ENCODE measurements around the gene LARP1. TPM values are rescaled to one million over a fixed set of nuclear protein-coding genes. Genes with fewer than 3 reads are reported as not detected.
"Not testable (repeated sequence)": the region's sequence is repeated elsewhere in the genome, so short reads cannot be mapped to it uniquely, and the experiment has no call there.

Gene LARP1
- 60.2 and 79.1 TPM in 2 replicates for total RNA-seq (2014; rRNA removed; shearing (Covaris generic))
- 71.4 and 76.4 TPM in 2 replicates for polyA plus RNA-seq (2015; cell fraction: cytosol; rRNA removed)
- 120 TPM in 2 replicates for polyA plus RNA-seq (2015; cell fraction: nucleus; rRNA removed)

- DNase-seq (ENCODE audit: low read depth), result peak; percentile 35
These were observed at the start of gene LARP1 for GRCh38 chr5:154755361-154756008. LARP1 (plus strand) TSS chr5:154755377; CDS start chr5:154755758, 381 bp downstream.

- DNase-seq (ENCODE audit: low read depth), result no peak
These were observed 48.8 kb upstream of the LARP1 start for GRCh38 chr5:154706416-154706815.

DNA sequence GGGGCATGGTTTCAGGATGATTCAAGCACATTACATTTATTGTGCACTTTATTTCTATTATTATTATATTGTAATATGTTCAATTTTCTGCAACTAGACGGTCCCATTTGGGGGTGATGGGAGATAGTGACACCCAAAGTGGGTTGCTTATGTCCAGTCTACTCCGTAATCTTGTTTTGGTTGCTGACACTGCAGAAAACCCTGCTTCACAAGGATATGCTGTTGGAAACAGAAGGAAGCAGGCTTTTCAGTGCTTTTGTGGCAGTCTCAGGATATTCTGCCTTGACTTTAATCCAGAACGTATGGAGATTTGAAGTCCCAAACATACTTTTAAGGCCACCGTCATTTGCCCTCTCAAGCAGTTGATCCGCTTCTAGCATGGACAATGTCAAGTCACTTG, 47.5 kb upstream of the LARP1 start:
- no peak for DNase-seq (ENCODE audit: low read depth)

DNA sequence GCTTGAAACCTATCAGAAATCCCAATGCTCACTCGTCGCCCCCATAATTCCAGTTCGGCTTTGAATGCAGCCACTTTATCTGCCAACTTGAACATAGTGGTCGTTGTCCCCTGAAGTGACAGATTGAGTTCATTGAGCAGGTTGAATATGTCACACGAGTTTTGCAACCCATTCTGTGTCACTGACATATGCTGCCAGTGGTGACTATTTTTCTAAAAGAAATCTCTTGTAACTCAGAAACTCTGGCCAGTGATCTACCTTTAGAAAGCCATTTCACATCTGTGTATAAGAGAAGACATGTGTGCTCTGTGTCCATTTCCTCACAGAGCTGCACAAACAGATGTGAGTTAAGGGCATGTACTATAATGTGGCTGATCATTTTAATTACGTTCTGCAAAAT, 47.0 kb upstream of the LARP1 start:
- DNase-seq (ENCODE audit: low read depth), result no peak

- peak; percentile 27 for DNase-seq (ENCODE audit: low read depth)
These were observed 46.3 kb upstream of the LARP1 start for GRCh38 chr5:154708846-154709245.

- no peak for DNase-seq (ENCODE audit: low read depth)
These were observed 45.5 kb upstream of the LARP1 start for GRCh38 chr5:154709368-154710305.

DNA sequence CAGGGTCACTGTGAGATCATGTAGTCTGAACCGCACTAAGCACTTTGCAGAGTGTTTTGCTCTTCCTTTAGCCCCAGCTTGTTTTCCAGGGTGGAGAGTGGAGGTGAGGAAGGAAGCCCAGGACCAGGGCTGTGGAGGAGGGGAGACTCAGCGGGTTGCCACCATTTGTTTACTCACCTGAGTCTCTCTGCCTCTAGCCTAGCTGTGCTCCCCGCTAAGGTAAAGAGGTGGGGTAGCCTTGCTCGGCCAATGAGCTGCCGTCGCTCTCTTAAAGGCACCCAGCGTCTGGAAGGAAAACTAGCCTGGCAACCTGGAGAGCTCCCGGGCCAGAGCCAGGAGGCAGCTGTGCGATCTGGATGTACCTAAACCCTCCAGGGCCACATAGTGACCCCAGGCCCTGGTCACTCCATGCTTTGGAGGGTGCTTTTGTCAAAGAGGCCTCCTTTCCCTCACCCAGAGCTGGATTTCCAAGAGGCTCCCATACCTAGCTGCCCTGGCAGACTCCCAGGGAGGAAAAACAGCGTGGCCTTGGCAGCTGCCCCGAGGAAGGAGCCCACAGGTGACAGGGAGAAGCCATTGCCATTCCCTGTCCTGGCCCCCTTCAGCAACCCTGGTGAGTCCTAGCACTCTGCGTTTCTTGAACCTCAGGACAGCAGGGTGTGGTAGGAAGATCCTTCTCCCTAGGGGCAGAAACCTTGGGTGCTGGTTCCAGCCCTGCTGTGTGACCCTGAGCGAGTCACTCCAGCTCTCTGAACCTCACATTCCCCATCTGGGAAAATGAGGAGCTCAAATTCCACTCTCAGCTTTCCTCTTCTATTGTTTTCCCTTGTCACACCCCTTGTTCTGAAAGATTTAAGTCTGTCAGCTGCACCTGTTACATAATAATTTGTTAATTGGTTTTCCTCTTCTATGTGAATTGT, 42.4 kb upstream of the LARP1 start:
- no peak for DNase-seq (ENCODE audit: low read depth)

- DNase-seq (ENCODE audit: low read depth), result no peak
These were observed 41.5 kb upstream of the LARP1 start for GRCh38 chr5:154713615-154714125.

GRCh38 chr5:154714266-154714986, 40.8 kb upstream of the LARP1 start:
- DNase-seq (ENCODE audit: low read depth), result peak; percentile 47

DNA sequence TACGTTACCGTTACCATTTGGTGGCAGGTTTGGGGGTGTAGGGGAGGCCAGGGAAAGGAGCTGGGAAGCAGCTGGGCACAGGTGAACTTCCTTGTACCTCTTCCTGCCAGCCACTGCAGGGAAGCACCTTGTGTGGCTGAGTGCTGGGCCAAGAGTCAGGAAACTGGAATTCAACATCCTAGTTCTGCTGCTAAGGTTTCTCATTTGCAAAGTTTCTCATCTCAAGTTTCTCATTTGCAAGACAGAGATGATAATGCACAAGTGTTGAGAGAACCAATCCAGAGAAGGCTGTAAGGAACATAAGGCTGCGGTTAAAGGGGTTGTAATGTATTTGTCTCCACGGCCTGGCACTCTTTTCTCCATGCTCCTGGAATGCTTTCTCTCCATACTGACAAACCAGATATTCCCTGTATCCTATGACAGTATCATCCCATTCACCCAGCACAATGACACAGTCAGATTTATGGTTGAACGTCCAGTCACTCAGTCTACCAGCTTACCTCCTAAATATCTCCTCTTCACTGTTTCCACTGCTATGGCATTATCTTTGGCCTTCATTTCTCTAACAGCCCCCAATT, 33.6 kb upstream of the LARP1 start:
- no peak for DNase-seq (ENCODE audit: low read depth)

DNA sequence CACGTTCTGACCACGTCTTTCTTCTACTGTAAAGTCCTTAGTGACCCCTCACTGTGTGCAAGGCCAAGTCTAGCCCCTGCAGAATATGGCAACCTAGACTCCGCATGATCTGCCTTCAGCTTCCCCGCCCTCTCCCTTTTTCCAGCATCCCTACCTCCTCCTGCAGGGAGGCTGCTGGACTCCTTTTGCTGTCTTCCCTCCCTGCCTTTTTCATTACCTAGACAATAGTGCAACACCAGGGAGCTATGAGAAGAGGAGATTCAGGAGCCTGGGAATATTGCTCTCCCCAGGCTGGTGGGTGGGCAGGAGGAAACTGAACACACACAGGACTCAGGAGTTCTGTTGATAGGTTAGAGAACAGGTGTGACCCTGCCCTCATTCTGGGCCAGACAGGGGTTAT, 33.1 kb upstream of the LARP1 start:
- DNase-seq (ENCODE audit: low read depth), result no peak

DNA sequence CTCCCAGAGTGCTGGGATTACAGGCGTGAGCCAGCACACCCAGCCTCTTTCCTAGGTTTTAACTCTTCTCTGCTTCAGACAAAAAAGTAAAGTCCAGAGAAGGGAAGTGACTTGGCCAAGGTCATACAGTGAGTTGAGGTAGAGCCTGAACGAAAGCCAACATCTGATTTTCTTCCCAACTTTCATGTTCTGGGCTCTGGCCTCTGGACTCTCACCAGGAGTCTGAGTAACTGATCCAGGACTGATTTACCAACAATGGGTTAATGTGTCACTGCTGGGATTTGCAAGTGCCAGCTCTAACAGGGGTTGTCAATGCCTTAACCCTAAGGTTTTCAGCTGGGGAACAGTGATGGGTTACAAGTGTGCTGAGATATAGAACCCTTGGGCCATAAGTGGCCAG, 32.2 kb upstream of the LARP1 start:
- no peak for DNase-seq (ENCODE audit: low read depth)

GRCh38 chr5:154723740-154724505, 31.3 kb upstream of the LARP1 start:
- no peak for DNase-seq (ENCODE audit: low read depth)

DNA sequence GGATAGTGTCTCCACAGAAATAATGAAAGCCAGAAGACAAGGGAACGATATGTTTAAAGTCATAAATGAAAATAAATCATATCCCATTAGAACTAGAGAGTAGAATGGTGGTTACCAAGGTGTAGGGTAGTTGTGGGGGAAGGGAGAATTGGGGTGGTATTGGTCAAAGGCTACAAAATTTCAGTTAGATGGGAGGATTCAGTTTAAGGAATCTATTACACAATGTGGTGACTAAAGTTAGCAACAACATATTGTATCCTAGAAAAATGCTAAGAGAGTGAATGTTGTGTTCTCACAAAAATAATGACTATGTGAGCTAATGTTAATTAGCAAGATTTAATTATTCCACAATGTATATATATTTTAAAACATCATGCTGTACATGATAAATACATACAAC, 27.8 kb upstream of the LARP1 start:
- DNase-seq (ENCODE audit: low read depth), result no peak

- no peak for DNase-seq (ENCODE audit: low read depth)
These were observed 26.1 kb upstream of the LARP1 start for GRCh38 chr5:154728939-154729588.

GRCh38 chr5:154729613-154730012, 25.6 kb upstream of the LARP1 start:
- DNase-seq (ENCODE audit: low read depth), result no peak

DNA sequence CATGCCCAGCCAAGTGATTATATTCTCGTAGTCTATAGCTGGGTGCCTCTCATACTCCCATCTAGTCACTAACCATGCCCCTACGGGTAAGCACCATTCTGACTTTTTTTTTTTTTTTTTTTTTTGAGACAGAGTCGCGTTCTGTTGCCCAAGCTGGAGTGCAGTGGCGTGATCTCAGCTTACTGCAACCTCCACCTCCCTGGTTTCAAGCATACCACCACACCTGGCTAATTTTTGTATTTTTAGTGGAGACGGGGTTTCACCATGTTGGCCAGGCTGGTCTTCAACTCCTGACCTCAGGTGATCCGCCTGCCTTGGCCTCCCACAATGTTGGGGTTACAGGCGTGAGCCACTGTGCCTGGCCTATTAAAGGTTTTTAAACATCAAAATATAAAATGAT, 24.4 kb upstream of the LARP1 start:
- not testable (repeated sequence) for DNase-seq (ENCODE audit: low read depth)

GRCh38 chr5:154732212-154732611, 23.0 kb upstream of the LARP1 start:
- DNase-seq (ENCODE audit: low read depth), result no peak

Measured in HT1080 (cell line).